ENCODE results near the gene RPS29. TPM values are rescaled to one million over a fixed set of nuclear protein-coding genes. Genes with fewer than 3 reads are reported as not detected.

Gene RPS29
- total and polyA plus RNA-seq, 12 donors, result 922 to 6,627 (median 1,416) TPM

- 67 to 79% (median 73%) methylated on average over 4 of the region's 4 CpGs for WGBS, 4 donors
- H3K36me3 ChIP-seq (replicated peaks in 1 of 2), result no peaks in the 10 kb centered on the region
- H3K4me3 ChIP-seq, result no peak overlapping the region
- intact Hi-C loops (cut with DNase I), result no loop called here
- no peak for TF ChIP-seq POLR2A (IDR thresholded peaks at IDR 0.05)
- TF ChIP-seq, protein P1, sequence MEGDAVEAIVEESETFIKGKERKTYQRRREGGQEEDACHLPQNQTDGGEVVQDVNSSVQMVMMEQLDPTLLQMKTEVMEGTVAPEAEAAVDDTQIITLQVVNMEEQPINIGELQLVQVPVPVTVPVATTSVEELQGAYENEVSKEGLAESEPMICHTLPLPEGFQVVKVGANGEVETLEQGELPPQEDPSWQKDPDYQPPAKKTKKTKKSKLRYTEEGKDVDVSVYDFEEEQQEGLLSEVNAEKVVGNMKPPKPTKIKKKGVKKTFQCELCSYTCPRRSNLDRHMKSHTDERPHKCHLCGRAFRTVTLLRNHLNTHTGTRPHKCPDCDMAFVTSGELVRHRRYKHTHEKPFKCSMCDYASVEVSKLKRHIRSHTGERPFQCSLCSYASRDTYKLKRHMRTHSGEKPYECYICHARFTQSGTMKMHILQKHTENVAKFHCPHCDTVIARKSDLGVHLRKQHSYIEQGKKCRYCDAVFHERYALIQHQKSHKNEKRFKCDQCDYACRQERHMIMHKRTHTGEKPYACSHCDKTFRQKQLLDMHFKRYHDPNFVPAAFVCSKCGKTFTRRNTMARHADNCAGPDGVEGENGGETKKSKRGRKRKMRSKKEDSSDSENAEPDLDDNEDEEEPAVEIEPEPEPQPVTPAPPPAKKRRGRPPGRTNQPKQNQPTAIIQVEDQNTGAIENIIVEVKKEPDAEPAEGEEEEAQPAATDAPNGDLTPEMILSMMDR (IDR thresholded peaks at IDR 0.05), result no peak
- no peak for DNase-seq
- no peaks in the 10 kb centered on the region for H3K4me1 ChIP-seq (replicated peaks in 1 of 2)
- no peak overlapping the region for H3K27ac ChIP-seq
- no peaks in the 10 kb centered on the region for H3K27me3 ChIP-seq
- H3K9me3 ChIP-seq (replicated peaks in 1 of 3), result no peaks in the 10 kb centered on the region
Observed at GRCh38 chr14:49549881-49550280, 36.3 kb downstream of the RPS29 start.

- DNase-seq, result no peak
- intact Hi-C loops (cut with DNase I), result no loop called here
- Histone ChIP-seq H3K36me3 (replicated peaks in 1 of 2) (no peaks in the 10 kb centered on the region), H3K4me1 (replicated peaks in 1 of 2) (no peaks in the 10 kb centered on the region), H3K4me3 (no peak overlapping the region), H3K27me3 (no peaks in the 10 kb centered on the region), H3K9me3 (replicated peaks in 1 of 3) (no peaks in the 10 kb centered on the region), H3K27ac (no peak overlapping the region)
- no peak for TF ChIP-seq POLR2A (IDR thresholded peaks at IDR 0.05)
- TF ChIP-seq, protein P1 (IDR thresholded peaks at IDR 0.05), result no peak
- 35 to 64% (median 39%) methylated on average over 1 of the region's 1 CpG for WGBS, 4 donors
Observed at GRCh38 chr14:49549446-49549845, 36.7 kb downstream of the RPS29 start.

GRCh38 chr14:49546766-49547165, 39.4 kb downstream of the RPS29 start:
- no peaks in the 10 kb centered on the region for H3K9me3 ChIP-seq (replicated peaks in 1 of 3)
- H3K4me1 ChIP-seq (replicated peaks in 1 of 2), result no peaks in the 10 kb centered on the region
- no peaks in the 10 kb centered on the region for H3K36me3 ChIP-seq (replicated peaks in 1 of 2)
- no peak overlapping the region for H3K27ac ChIP-seq
- no peak for DNase-seq
- no peak for TF ChIP-seq POLR2A (IDR thresholded peaks at IDR 0.05)
- TF ChIP-seq, protein P1 (IDR thresholded peaks at IDR 0.05), result no peak
- no peak overlapping the region for H3K4me3 ChIP-seq
- intact Hi-C loops (cut with DNase I), result no loop called here
- WGBS, 4 donors, result 76 to 100% (median 85%) methylated on average over 1 of the region's 1 CpG
- no peaks in the 10 kb centered on the region for H3K27me3 ChIP-seq

- Histone ChIP-seq H3K27ac (no peak overlapping the region), H3K9me3 (replicated peaks in 1 of 3) (no peaks in the 10 kb centered on the region), H3K4me3 (no peak overlapping the region), H3K27me3 (no peaks in the 10 kb centered on the region), H3K4me1 (replicated peaks in 1 of 2) (no peaks in the 10 kb centered on the region), H3K36me3 (replicated peaks in 1 of 2) (no peaks in the 10 kb centered on the region)
- DNase-seq, result no peak
- no peak for TF ChIP-seq POLR2A (IDR thresholded peaks at IDR 0.05)
- TF ChIP-seq, protein P1 (IDR thresholded peaks at IDR 0.05), result no peak
- intact Hi-C loops (cut with DNase I), result no loop called here
- 69 to 86% (median 78%) methylated on average over 3 of the region's 3 CpGs for WGBS, 4 donors
Observed at GRCh38 chr14:49545716-49546115, 40.5 kb downstream of the RPS29 start.
